ENCODE measurements around the gene DLL3.
"Not testable (repeated sequence)": the region's sequence is repeated elsewhere in the genome, so short reads cannot be mapped to it uniquely, and the experiment has no call there.

DLL3 gene

DNA sequence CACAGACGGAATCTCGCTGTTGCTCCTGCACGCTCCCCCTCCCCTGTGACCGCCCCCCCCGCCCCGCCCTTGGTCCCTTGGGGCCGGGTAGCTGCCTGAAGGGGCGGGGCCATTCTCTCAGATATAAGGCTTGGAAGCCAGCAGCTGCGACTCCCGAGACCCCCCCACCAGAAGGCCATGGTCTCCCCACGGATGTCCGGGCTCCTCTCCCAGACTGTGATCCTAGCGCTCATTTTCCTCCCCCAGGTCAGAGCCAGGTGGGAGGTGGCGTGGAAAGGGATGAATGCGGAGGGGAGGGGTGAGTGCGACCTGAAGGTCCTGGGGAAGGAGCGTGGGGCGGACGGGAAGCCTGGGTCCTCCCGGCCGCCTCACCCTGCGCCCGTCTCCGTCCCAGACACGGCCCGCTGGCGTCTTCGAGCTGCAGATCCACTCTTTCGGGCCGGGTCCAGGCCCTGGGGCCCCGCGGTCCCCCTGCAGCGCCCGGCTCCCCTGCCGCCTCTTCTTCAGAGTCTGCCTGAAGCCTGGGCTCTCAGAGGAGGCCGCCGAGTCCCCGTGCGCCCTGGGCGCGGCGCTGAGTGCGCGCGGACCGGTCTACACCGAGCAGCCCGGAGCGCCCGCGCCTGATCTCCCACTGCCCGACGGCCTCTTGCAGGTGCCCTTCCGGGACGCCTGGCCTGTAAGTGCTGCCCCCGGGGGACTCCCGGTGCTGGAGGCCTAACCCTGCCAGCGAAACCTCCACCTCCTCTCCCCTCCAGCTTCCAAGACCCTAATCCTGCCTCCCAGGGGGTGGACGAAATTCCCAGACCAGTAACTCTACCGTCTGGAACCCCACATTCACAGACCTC, at the start of gene DLL3:
Gene DLL3 (plus strand): TSS at position 150 of the 845 bp plus-strand sequence. CDS start 28 bp downstream, at position 178.
- DNase-seq (ENCODE audit: low read depth in 2 of 2) = peak in 1 of 2 donors; percentile 13
- no peak within 1 kb of the TSS for H3K4me3 ChIP-seq (replicated peaks in 1 of 2; ENCODE audit: low read depth in 2 of 2, low read length in 2 of 2)
- TF ChIP-seq, protein P1, sequence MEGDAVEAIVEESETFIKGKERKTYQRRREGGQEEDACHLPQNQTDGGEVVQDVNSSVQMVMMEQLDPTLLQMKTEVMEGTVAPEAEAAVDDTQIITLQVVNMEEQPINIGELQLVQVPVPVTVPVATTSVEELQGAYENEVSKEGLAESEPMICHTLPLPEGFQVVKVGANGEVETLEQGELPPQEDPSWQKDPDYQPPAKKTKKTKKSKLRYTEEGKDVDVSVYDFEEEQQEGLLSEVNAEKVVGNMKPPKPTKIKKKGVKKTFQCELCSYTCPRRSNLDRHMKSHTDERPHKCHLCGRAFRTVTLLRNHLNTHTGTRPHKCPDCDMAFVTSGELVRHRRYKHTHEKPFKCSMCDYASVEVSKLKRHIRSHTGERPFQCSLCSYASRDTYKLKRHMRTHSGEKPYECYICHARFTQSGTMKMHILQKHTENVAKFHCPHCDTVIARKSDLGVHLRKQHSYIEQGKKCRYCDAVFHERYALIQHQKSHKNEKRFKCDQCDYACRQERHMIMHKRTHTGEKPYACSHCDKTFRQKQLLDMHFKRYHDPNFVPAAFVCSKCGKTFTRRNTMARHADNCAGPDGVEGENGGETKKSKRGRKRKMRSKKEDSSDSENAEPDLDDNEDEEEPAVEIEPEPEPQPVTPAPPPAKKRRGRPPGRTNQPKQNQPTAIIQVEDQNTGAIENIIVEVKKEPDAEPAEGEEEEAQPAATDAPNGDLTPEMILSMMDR (IDR thresholded peaks at IDR 0.05; ENCODE audit: low read depth, low read length) = no peak

DNA sequence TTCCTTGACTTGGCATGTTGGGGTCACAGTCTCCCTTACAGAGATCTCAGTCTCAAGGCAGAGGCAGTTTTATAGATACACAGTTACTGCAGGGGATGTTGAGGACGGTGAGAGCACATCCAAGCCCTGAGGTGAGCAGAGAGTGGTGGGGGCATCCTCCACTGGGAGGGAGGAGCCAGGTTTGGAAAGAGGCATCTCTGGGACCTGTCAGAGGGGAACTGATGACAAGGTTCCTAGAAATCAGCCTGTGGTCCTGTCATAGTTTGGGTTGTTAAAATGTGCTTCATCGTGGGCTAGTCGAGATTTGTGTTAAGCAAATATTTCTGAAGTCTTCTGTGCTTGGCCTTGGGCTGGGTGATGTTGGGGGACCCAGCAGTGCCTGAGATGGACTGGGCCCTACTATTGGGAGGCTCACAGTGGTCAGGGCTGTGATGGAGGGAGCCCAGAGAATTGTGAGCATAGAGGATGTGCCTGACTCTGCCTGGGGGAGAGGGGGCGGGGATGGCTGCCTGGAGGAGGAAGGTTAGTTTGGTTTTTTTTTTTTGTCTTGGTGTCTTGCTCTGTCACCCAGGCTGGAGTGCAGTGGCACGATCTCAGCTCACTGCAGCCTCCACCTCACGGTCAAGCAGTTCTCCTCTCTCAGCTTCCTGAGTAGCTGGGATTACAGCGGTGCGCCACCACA, 49.5 kb upstream of the DLL3 start:
- TF ChIP-seq, protein P1 (IDR thresholded peaks at IDR 0.05; ENCODE audit: low read depth, low read length) = no peak
- no peak overlapping the region for H3K4me3 ChIP-seq (replicated peaks in 1 of 2; ENCODE audit: low read depth in 2 of 2, low read length in 2 of 2)
- no peak for DNase-seq (ENCODE audit: low read depth in 2 of 2)

- DNase-seq (ENCODE audit: low read depth in 2 of 2); H3K4me3 ChIP-seq (replicated peaks in 1 of 2; ENCODE audit: low read depth in 2 of 2, low read length in 2 of 2): not testable (repeated sequence)
These were observed 47.5 kb upstream of the DLL3 start for GRCh38 chr19:39451257-39451656.

DNA sequence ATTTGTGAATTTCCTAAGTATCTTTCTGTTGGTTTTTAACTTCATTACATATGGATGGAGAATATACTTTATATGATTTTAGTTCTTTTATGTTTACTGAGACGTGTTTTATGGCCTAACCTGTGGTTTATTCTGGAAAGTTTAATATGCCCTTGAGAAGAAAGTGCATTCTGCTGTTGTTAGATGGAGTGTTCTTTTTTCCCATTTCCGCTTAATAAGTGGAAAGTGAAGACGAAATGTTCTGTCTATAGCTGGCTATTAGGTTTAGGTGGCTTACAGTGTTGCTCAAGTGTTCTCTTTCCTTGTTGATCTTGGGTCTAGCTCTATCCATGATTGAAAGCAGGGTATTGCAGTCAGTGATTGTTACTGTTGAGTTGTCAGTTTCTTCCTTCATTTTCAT, 35.3 kb upstream of the DLL3 start:
- DNase-seq (ENCODE audit: low read depth in 2 of 2) = no peak
- H3K4me3 ChIP-seq (replicated peaks in 1 of 2; ENCODE audit: low read depth in 2 of 2, low read length in 2 of 2) = no peak overlapping the region
- TF ChIP-seq, protein P1 (IDR thresholded peaks at IDR 0.05; ENCODE audit: low read depth, low read length) = no peak

DNA sequence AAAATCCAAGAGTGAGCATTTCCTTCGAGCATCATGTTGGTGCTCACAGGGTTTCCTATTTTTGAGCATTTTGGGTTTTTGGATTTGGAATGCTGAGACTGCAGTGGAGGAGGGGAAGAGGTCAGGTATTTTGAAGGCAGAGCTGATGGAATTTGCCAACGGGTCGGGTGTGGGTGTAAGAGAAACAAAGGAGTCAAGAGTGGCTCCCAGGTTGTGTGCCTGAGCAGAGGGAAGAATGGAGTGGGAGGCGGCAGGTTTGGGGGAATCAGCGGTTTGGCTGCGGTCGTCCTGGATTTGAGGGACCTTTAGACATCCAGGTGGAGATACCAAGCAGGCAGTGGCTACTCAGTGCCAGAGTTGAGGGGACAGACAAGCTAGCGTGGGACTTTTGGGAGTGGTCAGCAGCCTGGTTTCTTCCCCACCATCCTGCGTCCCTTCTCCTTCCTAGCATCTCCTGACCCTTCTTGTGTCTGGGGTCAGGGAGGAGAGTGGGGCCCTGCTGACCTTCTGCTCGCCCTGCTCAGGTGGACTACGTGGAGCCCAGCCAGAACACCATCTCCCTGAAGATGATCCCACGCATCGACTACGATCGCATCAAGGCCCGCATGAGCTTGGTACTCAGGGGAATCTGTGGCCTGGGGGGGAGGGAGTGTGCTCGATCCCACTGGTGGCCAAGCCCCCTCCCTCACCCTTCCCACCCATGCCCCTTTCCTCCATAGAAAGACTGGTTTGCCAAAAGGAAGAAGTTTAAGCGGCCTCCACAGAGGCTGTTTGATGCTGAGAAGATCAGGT, 32.6 kb upstream of the DLL3 start:
- DNase-seq (ENCODE audit: low read depth in 2 of 2) = no peak
- no peak overlapping the region for H3K4me3 ChIP-seq (replicated peaks in 1 of 2; ENCODE audit: low read depth in 2 of 2, low read length in 2 of 2)
- TF ChIP-seq, protein P1 (IDR thresholded peaks at IDR 0.05; ENCODE audit: low read depth, low read length) = no peak

GRCh38 chr19:39467941-39468340, 30.8 kb upstream of the DLL3 start:
- H3K4me3 ChIP-seq (replicated peaks in 1 of 2; ENCODE audit: low read depth in 2 of 2, low read length in 2 of 2) = no peak overlapping the region
- TF ChIP-seq, protein P1 (IDR thresholded peaks at IDR 0.05; ENCODE audit: low read depth, low read length) = no peak
- no peak for DNase-seq (ENCODE audit: low read depth in 2 of 2)

DNA sequence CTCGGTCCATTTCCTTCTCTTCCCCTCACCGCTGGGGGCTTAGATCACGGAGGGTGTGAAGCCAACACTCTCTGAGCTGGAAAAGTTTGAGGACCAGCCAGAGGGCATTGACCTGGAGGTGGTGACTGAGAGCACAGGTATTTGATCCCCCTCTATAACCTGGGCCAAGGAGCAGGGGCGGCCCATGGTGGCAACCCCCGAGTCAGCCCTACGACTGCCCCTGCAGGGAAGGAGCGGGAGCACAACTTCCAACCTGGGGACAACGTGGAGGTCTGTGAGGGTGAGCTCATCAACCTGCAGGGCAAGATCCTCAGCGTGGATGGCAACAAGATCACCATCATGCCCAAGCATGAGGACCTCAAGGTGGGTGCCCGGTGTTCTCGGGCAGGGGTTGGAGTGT, 29.7 kb upstream of the DLL3 start:
- H3K4me3 ChIP-seq (replicated peaks in 1 of 2; ENCODE audit: low read depth in 2 of 2, low read length in 2 of 2) = no peak overlapping the region
- TF ChIP-seq, protein P1 (IDR thresholded peaks at IDR 0.05; ENCODE audit: low read depth, low read length) = no peak
- DNase-seq (ENCODE audit: low read depth in 2 of 2) = no peak

Measured in cardiac fibroblast (primary cell).